Liver (tissue), 9 donors: ENCODE measurements around the gene LRRC27. TPM values are rescaled to one million over a fixed set of nuclear protein-coding genes. Genes with fewer than 3 reads are reported as not detected.
"Not testable (repeated sequence)": the region's sequence is repeated elsewhere in the genome, so short reads cannot be mapped to it uniquely, and the experiment has no call there.

ENCODE experiments used
- DNase-seq: peaks from one replicate; pipeline ENCODE4 v3.0.0-alpha.2; 2017; ENCODE audit warnings: low spot score
- H3K27ac ChIP-seq, 2 donors: one replicate each; pipeline ENCODE4 v1.7.0; 2013; ENCODE audit warnings: inconsistent platforms in 2 of 2, low read length in 2 of 2, control low read depth in 1 of 2, low read depth in 1 of 2, mild to moderate bottlenecking in 1 of 2
- H3K27me3 ChIP-seq, 4 donors: one replicate each; pipeline versions ENCODE4 v1.6.1 to v1.7.0; 2013; ENCODE audit warnings: low read length in 3 of 4, inconsistent platforms in 1 of 4, mild to moderate bottlenecking in 1 of 4, moderate library complexity in 1 of 4; ENCODE audit not compliant: control insufficient read depth in 4 of 4, insufficient read depth in 4 of 4
- H3K36me3 ChIP-seq, 4 donors: one replicate each; pipeline versions ENCODE4 v1.6.1 to v1.7.0; 2013; ENCODE audit warnings: low read length in 3 of 4, mild to moderate bottlenecking in 3 of 4, low read depth in 1 of 4, moderate library complexity in 1 of 4; ENCODE audit not compliant: control insufficient read depth in 4 of 4, insufficient read depth in 3 of 4
- H3K4me1 ChIP-seq, 4 donors: one replicate each; pipeline versions ENCODE4 v1.6.1 to v1.7.0; 2013; ENCODE audit warnings: low read length in 3 of 4, mild to moderate bottlenecking in 3 of 4, moderate library complexity in 1 of 4; ENCODE audit not compliant: control insufficient read depth in 4 of 4, insufficient read depth in 4 of 4
- H3K4me3 ChIP-seq, 3 donors: one replicate each; pipeline versions ENCODE4 v1.6.1 to v1.7.0; 2013; ENCODE audit warnings: low read length in 3 of 3, control low read depth in 1 of 3, low read depth in 1 of 3, mild to moderate bottlenecking in 1 of 3
- H3K9ac ChIP-seq, 2 donors: one replicate each; pipeline ENCODE4 v1.7.0; 2013; ENCODE audit warnings: low read length in 2 of 2, mild to moderate bottlenecking in 2 of 2, moderate library complexity in 2 of 2, control low read depth in 1 of 2, low read depth in 1 of 2
- H3K9me3 ChIP-seq, 4 donors: one replicate each; pipeline versions ENCODE4 v1.6.1 to v1.7.0; 2013; ENCODE audit warnings: low read length in 3 of 4; ENCODE audit not compliant: control insufficient read depth in 4 of 4
- CTCF ChIP-seq: fragments of 150-350 bp; IDR thresholded peaks from 2 replicates; pipeline ENCODE4 v1.5.1; 2017; ENCODE audit warnings: improper control_type of control experiment, low read depth, low read length; ENCODE audit not compliant: missing input control
- EGR1 ChIP-seq, 2 donors: IDR thresholded peaks; 2 replicates each; pipeline ENCODE4 v1.6.1; 2016 to 2018; ENCODE audit warnings: antibody characterized with exemption in 2 of 2, low read depth in 2 of 2
- FOXA1 ChIP-seq: IDR thresholded peaks from 2 replicates; pipeline ENCODE4 v1.6.1; 2016; ENCODE audit warnings: antibody characterized with exemption
- FOXA2 ChIP-seq: IDR thresholded peaks from 2 replicates; pipeline ENCODE4 v1.6.1; 2016; ENCODE audit warnings: antibody characterized with exemption
- GABPA ChIP-seq, 2 donors: IDR thresholded peaks in 1 of 2; conservative IDR thresholded peaks in 1 of 2; 2 replicates each; pipeline ENCODE4 v1.6.1; 2016; ENCODE audit warnings: antibody characterized with exemption in 2 of 2, mild to moderate bottlenecking in 1 of 2, moderate library complexity in 1 of 2
- HNF4A ChIP-seq, 2 donors: conservative IDR thresholded peaks; 2 replicates each; pipeline ENCODE4 v1.6.1; 2016; ENCODE audit warnings: antibody characterized with exemption in 2 of 2, mild to moderate bottlenecking in 2 of 2
- HNF4G ChIP-seq: IDR thresholded peaks from 2 replicates; pipeline ENCODE4 v1.6.1; 2016; ENCODE audit warnings: antibody characterized with exemption
- JUND ChIP-seq, 2 donors: IDR thresholded peaks; 2 replicates each; pipeline ENCODE4 v1.6.1; 2016; ENCODE audit warnings: antibody characterized with exemption in 2 of 2
- MAX ChIP-seq: IDR thresholded peaks from 2 replicates; pipeline ENCODE4 v1.6.1; 2016; ENCODE audit warnings: antibody characterized with exemption
- NR2F2 ChIP-seq: IDR thresholded peaks from 2 replicates; pipeline ENCODE4 v1.6.1; 2016; ENCODE audit warnings: antibody characterized with exemption
- RAD21 ChIP-seq, 2 donors: IDR thresholded peaks; 2 replicates each; pipeline ENCODE4 v1.6.1; 2016; ENCODE audit warnings: antibody characterized with exemption in 2 of 2, mild to moderate bottlenecking in 2 of 2
- RXRA ChIP-seq, 2 donors: IDR thresholded peaks; 2 replicates each; pipeline ENCODE4 v1.6.1; 2017 to 2018; ENCODE audit warnings: antibody characterized with exemption in 2 of 2, mild to moderate bottlenecking in 1 of 2
- SP1 ChIP-seq: IDR thresholded peaks from 2 replicates; pipeline ENCODE4 v1.6.1; 2018; ENCODE audit warnings: antibody characterized with exemption, mild to moderate bottlenecking
- TAF1 ChIP-seq: conservative IDR thresholded peaks from 2 replicates; pipeline ENCODE4 v1.6.1; 2016; ENCODE audit warnings: antibody characterized with exemption, mild to moderate bottlenecking
- YY1 ChIP-seq: IDR thresholded peaks from 2 replicates; pipeline ENCODE4 v1.6.1; 2016; ENCODE audit warnings: antibody characterized with exemption, mild to moderate bottlenecking
- ZBTB33 ChIP-seq: IDR thresholded peaks from 2 replicates; pipeline ENCODE4 v1.6.1; 2016; ENCODE audit warnings: antibody characterized with exemption
- WGBS: extraction: QIAGEN DNeasy Blood & Tissue Kit; methylation state at CpG from one replicate; pipeline ENCODE4 v1.1.7; 2013; 5-methylcytosine and 5-hydroxymethylcytosine counted together
- polyA plus RNA-seq, 2 donors: library from polyadenylated mRNA; stranded (reverse) in 1 of 2; unstranded in 1 of 2; fragments of 200-250 nt in 1 of 2; fragments of >200 nt in 1 of 2; fragmentation: Nextera tagmentation in 1 of 2; extraction: Ambion mirVana in 1 of 2; gene quantifications; one replicate each; pipeline versions ENCODE4 v1.2.1 to v1.2.3, GENCODE V29; 2013 to 2015
- total RNA-seq, 2 donors: library from RNA; depleted of rRNA; stranded (reverse); fragments of >200 nt; gene quantifications; one replicate each; pipeline ENCODE4 v1.2.3, GENCODE V29; 2014
- TF ChIP-seq, protein P1 (sequence below): IDR thresholded peaks from 2 replicates; pipeline ENCODE4 v1.6.1; 2016; ENCODE audit warnings: antibody characterized with exemption
- TF ChIP-seq, protein P2 (sequence below): IDR thresholded peaks from 2 replicates; pipeline ENCODE4 v1.6.1; 2016; ENCODE audit warnings: antibody characterized with exemption, mild to moderate bottlenecking
- donor health status: healthy.
- donor health status: healthy.
- donor health status: healthy.
- donor health status: healthy.
- donor health status: healthy.

Gene LRRC27
- total and polyA plus RNA-seq, 4 donors: 1.8 to 2.8 (median 2.6) TPM

DNA sequence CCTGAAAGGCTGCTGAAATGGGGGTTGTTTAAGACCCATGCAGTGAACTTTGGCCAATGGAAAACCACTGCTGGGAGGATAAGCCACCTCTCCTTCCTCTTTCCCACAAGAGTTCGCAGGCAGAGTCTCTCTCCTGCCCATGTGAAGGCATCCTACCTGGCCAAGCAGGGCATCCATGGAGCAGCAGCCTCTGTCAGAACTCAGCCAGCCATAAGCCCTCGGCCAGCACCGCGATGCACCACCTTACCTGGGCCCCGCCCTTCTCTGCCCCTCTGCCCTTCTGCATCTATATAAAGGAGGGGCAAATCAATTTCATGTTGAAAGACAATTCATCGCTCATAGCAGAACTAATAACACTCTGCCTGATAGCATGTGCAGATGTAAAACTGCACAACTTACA, 18.1 kb upstream of the LRRC27 start (continued):
- TF ChIP-seq, protein P1, sequence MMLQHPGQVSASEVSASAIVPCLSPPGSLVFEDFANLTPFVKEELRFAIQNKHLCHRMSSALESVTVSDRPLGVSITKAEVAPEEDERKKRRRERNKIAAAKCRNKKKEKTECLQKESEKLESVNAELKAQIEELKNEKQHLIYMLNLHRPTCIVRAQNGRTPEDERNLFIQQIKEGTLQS: no peak
- TF ChIP-seq EGR1 (IDR thresholded peaks at IDR 0.05; ENCODE audit: low read depth in 2 of 2) (no peak), YY1 (no peak), CTCF (no peak), TAF1 (no peak)

DNA sequence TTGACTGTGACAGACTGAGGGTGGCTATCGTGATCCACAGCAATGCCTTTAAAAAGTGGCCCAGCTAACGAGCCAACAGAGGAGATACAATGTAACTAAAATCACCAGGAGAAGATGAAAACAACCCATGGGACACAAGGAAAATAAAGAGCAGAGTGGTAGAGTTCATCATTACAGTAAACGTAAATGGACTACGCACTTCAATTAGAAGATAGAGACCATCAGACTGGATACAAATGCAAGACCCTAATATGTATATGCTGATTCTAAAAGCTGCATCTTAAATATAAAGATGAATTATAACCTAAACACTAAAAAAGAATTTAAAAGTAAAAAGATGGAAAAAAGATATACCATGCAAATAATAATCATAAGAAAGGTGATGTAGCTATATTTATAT, 17.7 kb upstream of the LRRC27 start:
- Histone ChIP-seq H3K9me3 (peaks cover 0 to 4% (median 0%) of the 10 kb centered on the region in 4 donors), H3K27ac (no peak overlapping the region), H3K36me3 (no peaks in the 10 kb centered on the region), H3K9ac (no peak overlapping the region), H3K4me3 (no peak overlapping the region), H3K27me3 (no peaks in the 10 kb centered on the region), H3K4me1 (no peaks in the 10 kb centered on the region)
- TF ChIP-seq, protein P1: no peak
- TF ChIP-seq CTCF (no peak), GABPA (IDR thresholded peaks at IDR 0.05 in 1 of 2, conservative IDR thresholded peaks at IDR 0.05 in 1 of 2) (no peak), SP1 (no peak), FOXA2 (no peak), FOXA1 (no peak), MAX (no peak), NR2F2 (no peak), RXRA (IDR thresholded peaks at IDR 0.05) (no peak), RAD21 (IDR thresholded peaks at IDR 0.05) (no peak), YY1 (no peak), HNF4A (conservative IDR thresholded peaks at IDR 0.05) (no peak), HNF4G (no peak), JUND (IDR thresholded peaks at IDR 0.05) (no peak), TAF1 (no peak), EGR1 (IDR thresholded peaks at IDR 0.05; ENCODE audit: low read depth in 2 of 2) (no peak), ZBTB33 (no peak)
- TF ChIP-seq, protein P2, sequence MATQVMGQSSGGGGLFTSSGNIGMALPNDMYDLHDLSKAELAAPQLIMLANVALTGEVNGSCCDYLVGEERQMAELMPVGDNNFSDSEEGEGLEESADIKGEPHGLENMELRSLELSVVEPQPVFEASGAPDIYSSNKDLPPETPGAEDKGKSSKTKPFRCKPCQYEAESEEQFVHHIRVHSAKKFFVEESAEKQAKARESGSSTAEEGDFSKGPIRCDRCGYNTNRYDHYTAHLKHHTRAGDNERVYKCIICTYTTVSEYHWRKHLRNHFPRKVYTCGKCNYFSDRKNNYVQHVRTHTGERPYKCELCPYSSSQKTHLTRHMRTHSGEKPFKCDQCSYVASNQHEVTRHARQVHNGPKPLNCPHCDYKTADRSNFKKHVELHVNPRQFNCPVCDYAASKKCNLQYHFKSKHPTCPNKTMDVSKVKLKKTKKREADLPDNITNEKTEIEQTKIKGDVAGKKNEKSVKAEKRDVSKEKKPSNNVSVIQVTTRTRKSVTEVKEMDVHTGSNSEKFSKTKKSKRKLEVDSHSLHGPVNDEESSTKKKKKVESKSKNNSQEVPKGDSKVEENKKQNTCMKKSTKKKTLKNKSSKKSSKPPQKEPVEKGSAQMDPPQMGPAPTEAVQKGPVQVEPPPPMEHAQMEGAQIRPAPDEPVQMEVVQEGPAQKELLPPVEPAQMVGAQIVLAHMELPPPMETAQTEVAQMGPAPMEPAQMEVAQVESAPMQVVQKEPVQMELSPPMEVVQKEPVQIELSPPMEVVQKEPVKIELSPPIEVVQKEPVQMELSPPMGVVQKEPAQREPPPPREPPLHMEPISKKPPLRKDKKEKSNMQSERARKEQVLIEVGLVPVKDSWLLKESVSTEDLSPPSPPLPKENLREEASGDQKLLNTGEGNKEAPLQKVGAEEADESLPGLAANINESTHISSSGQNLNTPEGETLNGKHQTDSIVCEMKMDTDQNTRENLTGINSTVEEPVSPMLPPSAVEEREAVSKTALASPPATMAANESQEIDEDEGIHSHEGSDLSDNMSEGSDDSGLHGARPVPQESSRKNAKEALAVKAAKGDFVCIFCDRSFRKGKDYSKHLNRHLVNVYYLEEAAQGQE: no peak
- WGBS: 96% methylated on average over 4 of the region's 4 CpGs
- DNase-seq: no peak

GRCh38 chr10:132314881-132315280, 17.1 kb upstream of the LRRC27 start:
- not testable (repeated sequence) for H3K4me1 ChIP-seq, H3K9ac ChIP-seq, H3K27ac ChIP-seq, H3K4me3 ChIP-seq, H3K27me3 ChIP-seq, H3K9me3 ChIP-seq, H3K36me3 ChIP-seq, DNase-seq
- WGBS: 95% methylated on average over 8 of the region's 8 CpGs
